Measurements from ENCODE around the gene LRRC7.

- no peak for TF ChIP-seq POLR2AphosphoS5 (IDR thresholded peaks at IDR 0.05; ENCODE audit: low read depth, low read length)
- no peak for TF ChIP-seq EZH2phosphoT487 (IDR thresholded peaks at IDR 0.05; ENCODE audit: borderline replicate concordance, low read depth)
- TF ChIP-seq SMC3 (IDR thresholded peaks at IDR 0.05; ENCODE audit: low read depth, low read length) = no peak
- TF ChIP-seq, protein P1, sequence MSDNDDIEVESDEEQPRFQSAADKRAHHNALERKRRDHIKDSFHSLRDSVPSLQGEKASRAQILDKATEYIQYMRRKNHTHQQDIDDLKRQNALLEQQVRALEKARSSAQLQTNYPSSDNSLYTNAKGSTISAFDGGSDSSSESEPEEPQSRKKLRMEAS (IDR thresholded peaks at IDR 0.05; ENCODE audit: low read depth) = peak; percentile 68; the same call in 1 of the 2 replicates
- no peak for TF ChIP-seq CHD2 (IDR thresholded peaks at IDR 0.05; ENCODE audit: low read length, partially characterized antibody)
- TF ChIP-seq SIN3A (IDR thresholded peaks at IDR 0.05; ENCODE audit: borderline replicate concordance, low read depth, low read length) = no peak
- TF ChIP-seq CTCF (IDR thresholded peaks at IDR 0.05) = no peak
- no peak for TF ChIP-seq USF2 (IDR thresholded peaks at IDR 0.05; ENCODE audit: borderline replicate concordance, low read depth, low read length)
- TF ChIP-seq RFX5 (IDR thresholded peaks at IDR 0.05; ENCODE audit: low read length) = no peak
These were observed 415.3 kb downstream of the LRRC7 start for GRCh38 chr1:69982992-69983391.

All from SK-N-SH (cell line).